SH-SY5Y (cell line): Measurements from ENCODE around the gene CALD1.

Experiments
- GATA2 ChIP-seq: IDR thresholded peaks from 2 replicates; pipeline ENCODE4 v1.6.1; 2011; ENCODE audit warnings: mild to moderate bottlenecking, low read depth, low read length
- GATA3 ChIP-seq: IDR thresholded peaks from 2 replicates; pipeline ENCODE4 v1.6.1; 2011; ENCODE audit warnings: low read depth, mild to moderate bottlenecking, low read length, moderate library complexity

DNA sequence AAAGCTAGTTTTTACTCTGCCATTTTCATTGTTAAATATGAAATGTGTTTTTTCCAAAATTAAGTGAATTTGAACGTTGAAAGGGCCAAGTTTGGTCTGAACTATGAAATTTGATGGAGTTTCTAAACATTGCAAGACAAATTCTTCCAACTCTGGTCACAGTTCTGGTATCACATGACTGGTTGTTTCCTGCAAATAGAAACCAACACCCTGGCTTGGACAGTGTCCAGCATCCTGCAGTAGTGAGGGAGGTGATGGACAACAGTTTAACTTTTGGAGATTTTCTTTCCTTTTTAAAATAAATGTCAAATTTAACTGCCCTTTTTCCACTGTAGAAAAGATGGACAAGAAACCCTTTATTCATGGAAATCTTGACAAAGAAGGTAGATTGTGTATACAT is 152.1 kb downstream of the CALD1 start:
- TF ChIP-seq GATA2, result no peak
- no peak for TF ChIP-seq GATA3
